Neuronal stem cell (in vitro differentiated cells): ENCODE measurements around the gene VTCN1.

Experiments used
- DNase-seq: peaks from one replicate; pipeline ENCODE4 v3.0.0-alpha.2; 2013; ENCODE audit warnings: low spot score
- H2AFZ ChIP-seq: one replicate; pipeline ENCODE4 v1.6.1; 2013; ENCODE audit warnings: mild to moderate bottlenecking, low read length, inconsistent platforms
- H2AK5ac ChIP-seq: 2 replicates; pipeline ENCODE4 v1.6.1; 2013; ENCODE audit warnings: low read depth, mild to moderate bottlenecking, inconsistent platforms, low read length, moderate library complexity, mixed read lengths
- H2BK120ac ChIP-seq: 2 replicates; pipeline ENCODE4 v1.6.1; 2013; ENCODE audit warnings: low read depth, mild to moderate bottlenecking, inconsistent platforms, low read length, moderate library complexity, mixed read lengths
- H2BK12ac ChIP-seq: one replicate; pipeline ENCODE4 v1.6.1; 2013; ENCODE audit warnings: low read length, inconsistent platforms
- H2BK15ac ChIP-seq: 2 replicates; pipeline ENCODE4 v1.6.1; 2013; ENCODE audit warnings: mild to moderate bottlenecking, low read length, inconsistent platforms, mixed read lengths
- H2BK5ac ChIP-seq: one replicate; pipeline ENCODE4 v1.6.1; 2013; ENCODE audit warnings: inconsistent platforms, mild to moderate bottlenecking, low read length, moderate library complexity
- H3K14ac ChIP-seq: one replicate; pipeline ENCODE4 v1.6.1; 2013; ENCODE audit warnings: low read length, inconsistent platforms
- H3K18ac ChIP-seq: 2 replicates; pipeline ENCODE4 v1.6.1; 2013; ENCODE audit warnings: low read length, inconsistent platforms
- H3K23ac ChIP-seq: 2 replicates; pipeline ENCODE4 v1.6.1; 2013; ENCODE audit warnings: low read depth, mild to moderate bottlenecking, mixed read lengths, low read length, inconsistent platforms; ENCODE audit not compliant: poor library complexity
- H3K27ac ChIP-seq: replicated peaks from 3 replicates; pipeline ENCODE4 v1.5.1; 2013; ENCODE audit warnings: low read length, inconsistent platforms
- H3K27me3 ChIP-seq, 3 experiments: 2 replicates each; pipeline ENCODE4 v1.6.1; 2013; ENCODE audit warnings: low read length in 3 of 3, mild to moderate bottlenecking in 2 of 3, inconsistent platforms in 1 of 3, low read depth in 1 of 3, mixed read lengths in 1 of 3, moderate library complexity in 1 of 3; ENCODE audit not compliant: control insufficient read depth in 3 of 3, insufficient read depth in 3 of 3
- H3K36me3 ChIP-seq, 2 donors: replicated peaks in 1 of 2; 2 replicates each; pipeline ENCODE4 v1.6.1; 2013; ENCODE audit warnings: low read length in 2 of 2; ENCODE audit not compliant: control insufficient read depth in 2 of 2, insufficient read depth in 2 of 2
- H3K4ac ChIP-seq: 2 replicates; pipeline ENCODE4 v1.6.1; 2013; ENCODE audit warnings: inconsistent platforms, mild to moderate bottlenecking, low read length, moderate library complexity
- H3K4me1 ChIP-seq, 2 donors: 1 replicate in 1 of 2; 2 replicates in 1 of 2; pipeline ENCODE4 v1.6.1; 2013; ENCODE audit warnings: low read length in 2 of 2, low read depth in 1 of 2; ENCODE audit not compliant: control insufficient read depth in 2 of 2, insufficient read depth in 1 of 2
- H3K4me2 ChIP-seq: one replicate; pipeline ENCODE4 v1.6.1; 2013; ENCODE audit warnings: mild to moderate bottlenecking, low read length, inconsistent platforms; ENCODE audit not compliant: insufficient read depth, poor library complexity, severe bottlenecking
- H3K4me3 ChIP-seq, 2 donors: 2 replicates each; pipeline ENCODE4 v1.5.1; 2013; ENCODE audit warnings: low read length in 2 of 2, mild to moderate bottlenecking in 2 of 2, inconsistent platforms in 1 of 2, moderate library complexity in 1 of 2
- H3K79me1 ChIP-seq: one replicate; pipeline ENCODE4 v1.6.1; 2013; ENCODE audit warnings: low read depth, mild to moderate bottlenecking, inconsistent platforms, low read length, moderate library complexity
- H3K9ac ChIP-seq: one replicate; pipeline ENCODE4 v1.6.1; 2013; ENCODE audit warnings: mild to moderate bottlenecking, low read depth, low read length, inconsistent platforms; ENCODE audit not compliant: poor library complexity
- H3K9me3 ChIP-seq, 2 donors: replicated peaks in 1 of 2; 2 replicates each; pipeline versions ENCODE3 to v1.6.1; 2013; ENCODE audit warnings: low read length in 2 of 2, mild to moderate bottlenecking in 2 of 2, inconsistent platforms in 1 of 2, low read depth in 1 of 2, mixed read lengths in 1 of 2, moderate library complexity in 1 of 2; ENCODE audit not compliant: control insufficient read depth in 2 of 2, insufficient read depth in 1 of 2
- H4K8ac ChIP-seq: one replicate; pipeline ENCODE4 v1.6.1; 2013; ENCODE audit warnings: low read depth, mild to moderate bottlenecking, inconsistent platforms, low read length, moderate library complexity
- H4K91ac ChIP-seq: one replicate; pipeline ENCODE4 v1.6.1; 2013; ENCODE audit warnings: low read length, low read depth, mild to moderate bottlenecking, inconsistent platforms; ENCODE audit not compliant: poor library complexity
- whole genome bisulfite sequencing, 2 donors: extraction: QIAGEN DNeasy Blood & Tissue Kit; methylation state at CpG; one replicate each; pipeline ENCODE4 v1.1.7; 2013; ENCODE audit warnings: missing lambda C conversion rate in 2 of 2, mixed read lengths in 1 of 2; ENCODE audit not compliant: insufficient read length in 2 of 2, insufficient replicate concordance in 1 of 2; ENCODE audit errors: extremely low coverage in 2 of 2; 5-methylcytosine and 5-hydroxymethylcytosine counted together

Gene VTCN1

GRCh38 chr1:117173006-117173405, 37.7 kb downstream of the VTCN1 start:
- peak overlapping the region; percentile 47 for H4K91ac ChIP-seq
- peak overlapping the region; percentile 96 for H3K27ac ChIP-seq
- H3K36me3 ChIP-seq = no peaks in the 10 kb centered on the region
- no peaks in the 10 kb centered on the region for H3K79me1 ChIP-seq
- H2BK5ac ChIP-seq = peak overlapping the region; percentile 67
- peaks cover 14 to 22% of the 10 kb centered on the region in 2 donors for H3K4me1 ChIP-seq
- no peak overlapping the region for H3K4me2 ChIP-seq
- no peak for DNase-seq
- no peaks in the 10 kb centered on the region for H3K27me3 ChIP-seq
- H3K4ac ChIP-seq = no peak overlapping the region
- H3K14ac ChIP-seq = no peak overlapping the region
- peak overlapping the region; percentile 62 for H2BK15ac ChIP-seq
- H2BK120ac ChIP-seq = no peak overlapping the region
- H2BK12ac ChIP-seq = peak overlapping the region; percentile 87
- H4K8ac ChIP-seq = no peak overlapping the region
- no peak overlapping the region for H3K9ac ChIP-seq
- WGBS, 2 donors = no CpG with 5 or more reads among the region's 10 CpGs
- no peak overlapping the region for H3K4me3 ChIP-seq
- peak overlapping the region; percentile 73 for H2AK5ac ChIP-seq
- H3K9me3 ChIP-seq = no peaks in the 10 kb centered on the region
- H3K23ac ChIP-seq = no peak overlapping the region
- H2AFZ ChIP-seq = peak overlapping the region; percentile 75
- H3K18ac ChIP-seq = peak overlapping the region; percentile 93

GRCh38 chr1:117171900-117172511, 38.7 kb downstream of the VTCN1 start:
- Histone ChIP-seq H2BK120ac (no peak overlapping the region), H3K4me3 (peak overlapping the region in 1 of 2 donors; percentile 8), H3K18ac (no peak overlapping the region), H2BK12ac (no peak overlapping the region), H3K14ac (no peak overlapping the region), H3K9ac (no peak overlapping the region), H4K91ac (no peak overlapping the region), H3K4me1 (peaks cover 14 to 19% of the 10 kb centered on the region in 2 donors), H3K36me3 (no peaks in the 10 kb centered on the region), H3K4me2 (no peak overlapping the region), H2BK15ac (no peak overlapping the region), H2AK5ac (no peak overlapping the region), H3K27ac (peak overlapping the region; percentile 96), H3K4ac (no peak overlapping the region), H3K79me1 (no peaks in the 10 kb centered on the region), H2AFZ (peak overlapping the region; percentile 75), H4K8ac (no peak overlapping the region), H3K23ac (no peak overlapping the region), H3K9me3 (no peaks in the 10 kb centered on the region), H3K27me3 (no peaks in the 10 kb centered on the region), H2BK5ac (peak overlapping the region; percentile 19)
- peak; percentile 90 for DNase-seq
- no CpG with 5 or more reads among the region's 18 CpGs for WGBS, 2 donors

GRCh38 chr1:117169871-117170596, 40.7 kb downstream of the VTCN1 start:
- peaks cover 2 to 3% of the 10 kb centered on the region in 2 donors for H3K9me3 ChIP-seq
- no peak overlapping the region for H3K18ac ChIP-seq
- H3K4me1 ChIP-seq = peaks cover 14 to 17% of the 10 kb centered on the region in 2 donors
- H3K36me3 ChIP-seq = no peaks in the 10 kb centered on the region
- no peaks in the 10 kb centered on the region for H3K79me1 ChIP-seq
- no peaks in the 10 kb centered on the region for H3K27me3 ChIP-seq
- H3K27ac ChIP-seq = peak overlapping the region; percentile 66
- no peak overlapping the region for H2BK120ac ChIP-seq
- no peak overlapping the region for H3K4me3 ChIP-seq
- WGBS, 2 donors = no CpG with 5 or more reads among the region's 4 CpGs
- H3K9ac ChIP-seq = no peak overlapping the region
- H4K91ac ChIP-seq = no peak overlapping the region
- no peak overlapping the region for H2AK5ac ChIP-seq
- no peak overlapping the region for H2BK15ac ChIP-seq
- H2AFZ ChIP-seq = no peak overlapping the region
- no peak overlapping the region for H3K23ac ChIP-seq
- DNase-seq = no peak
- H4K8ac ChIP-seq = no peak overlapping the region
- H3K4ac ChIP-seq = no peak overlapping the region
- no peak overlapping the region for H3K4me2 ChIP-seq
- no peak overlapping the region for H3K14ac ChIP-seq
- H2BK12ac ChIP-seq = no peak overlapping the region
- no peak overlapping the region for H2BK5ac ChIP-seq

GRCh38 chr1:117167402-117167801, 43.3 kb downstream of the VTCN1 start:
- no peak overlapping the region for H2BK12ac ChIP-seq
- H3K18ac ChIP-seq = no peak overlapping the region
- H2BK5ac ChIP-seq = no peak overlapping the region
- H2BK15ac ChIP-seq = no peak overlapping the region
- H3K4me1 ChIP-seq = peaks cover 12 to 14% of the 10 kb centered on the region in 2 donors
- no peak overlapping the region for H3K9ac ChIP-seq
- H3K23ac ChIP-seq = no peak overlapping the region
- H2AK5ac ChIP-seq = no peak overlapping the region
- H4K91ac ChIP-seq = no peak overlapping the region
- no peaks in the 10 kb centered on the region for H3K27me3 ChIP-seq
- H3K4ac ChIP-seq = no peak overlapping the region
- no peak overlapping the region for H3K27ac ChIP-seq
- no peak overlapping the region for H3K4me3 ChIP-seq
- no peak overlapping the region for H4K8ac ChIP-seq
- no peak overlapping the region for H3K14ac ChIP-seq
- H3K36me3 ChIP-seq = no peaks in the 10 kb centered on the region
- peaks cover 2 to 3% of the 10 kb centered on the region in 2 donors for H3K9me3 ChIP-seq
- H2AFZ ChIP-seq = no peak overlapping the region
- DNase-seq = no peak
- H2BK120ac ChIP-seq = no peak overlapping the region
- no peak overlapping the region for H3K4me2 ChIP-seq
- H3K79me1 ChIP-seq = no peaks in the 10 kb centered on the region
